Heart left ventricle (tissue), 13 donors: Measurements from ENCODE around the gene YBX1.

Experiments
- CTCF ChIP-seq, 12 donors: fragments of 200-600 bp; sonication (generic) in 4 of 12; IDR thresholded peaks; one replicate each; pipeline versions ENCODE4 v1.5.0 to v1.8.0; 2018 to 2022; ENCODE audit warnings: antibody characterized with exemption in 12 of 12, mild to moderate bottlenecking in 5 of 12
- POLR2A ChIP-seq, 2 donors: fragments of 450-650 bp; IDR thresholded peaks; one replicate each; pipeline ENCODE4 v1.6.1; 2017; ENCODE audit warnings: antibody characterized with exemption in 2 of 2, mild to moderate bottlenecking in 2 of 2, moderate library complexity in 2 of 2
- donor health status: ischemic (EF 13 %, LVEDD 7.1; RV severe dilation, severe dysfunction).
- donor health status: DM: no; HTN: yes; CAD: no.
- donor health status: DM: no; HTN: no; CAD: no.
- donor health status: ischemic (EF 25% LVEDD 6.9; RV normal size, moderate dysfunction).
- donor health status: ischemic (EF 25% LVEDD 5.7; RV mildly dilated, moderate dysfunction).
- donor health status: ischemic (EF 35%, LVEDD 5.7; RV mildly dilated, moderate dysfunction).
- donor health status: nonischemic (EF 11% LVEDD 7.7; RV severe dilation, severe dysfunction).
- donor health status: DM: yes; HTN: yes; CAD: no.
- donor health status: PGD.
- donor health status: ischemic (EF 29% LVEDD 5.4; RV normal size, mild dysfunction).
- donor health status: nonischemic (EF 23%, LVEDD 6.1; RV moderate dilation, normal function).

DNA sequence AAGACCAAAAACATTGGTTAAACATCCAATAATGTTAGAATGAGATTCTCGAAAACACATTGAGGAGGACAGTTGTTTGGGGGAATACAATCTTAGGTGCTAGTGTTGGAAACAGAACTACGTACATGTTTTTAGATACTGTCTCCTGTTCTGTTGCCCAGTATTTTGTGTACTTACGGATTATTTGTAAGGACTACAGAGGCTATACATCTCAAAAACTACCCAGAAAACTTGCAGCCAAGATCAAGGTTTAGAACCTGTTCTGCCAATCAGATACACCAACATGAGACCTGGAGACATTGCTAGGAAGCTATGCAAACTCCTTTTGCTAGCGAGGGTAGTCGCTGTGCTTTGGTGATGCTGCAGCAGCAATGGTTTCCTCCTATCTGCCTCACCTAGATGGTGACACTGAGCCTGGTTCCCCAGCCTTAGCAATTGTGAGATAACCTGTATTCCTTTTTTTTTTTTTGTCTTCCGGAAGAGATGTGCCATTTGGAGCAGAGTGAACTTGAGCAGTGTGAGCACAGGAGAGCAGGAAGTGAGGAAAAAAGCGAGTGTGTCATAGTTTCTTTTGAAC is 21.8 kb downstream of the YBX1 start:
- TF ChIP-seq CTCF (IDR thresholded peaks at IDR 0.05) (no peak), POLR2A (IDR thresholded peaks at IDR 0.05) (no peak)
